GM18858 (cell line): ENCODE measurements around the gene ENOX1.

Experiments
- ATAC-seq: cut with Tn5 transposase; IDR thresholded peaks from one replicate; pipeline ENCODE4 v1.9.1; 2021; ENCODE audit not compliant: unreplicated experiment

ENOX1 gene

DNA sequence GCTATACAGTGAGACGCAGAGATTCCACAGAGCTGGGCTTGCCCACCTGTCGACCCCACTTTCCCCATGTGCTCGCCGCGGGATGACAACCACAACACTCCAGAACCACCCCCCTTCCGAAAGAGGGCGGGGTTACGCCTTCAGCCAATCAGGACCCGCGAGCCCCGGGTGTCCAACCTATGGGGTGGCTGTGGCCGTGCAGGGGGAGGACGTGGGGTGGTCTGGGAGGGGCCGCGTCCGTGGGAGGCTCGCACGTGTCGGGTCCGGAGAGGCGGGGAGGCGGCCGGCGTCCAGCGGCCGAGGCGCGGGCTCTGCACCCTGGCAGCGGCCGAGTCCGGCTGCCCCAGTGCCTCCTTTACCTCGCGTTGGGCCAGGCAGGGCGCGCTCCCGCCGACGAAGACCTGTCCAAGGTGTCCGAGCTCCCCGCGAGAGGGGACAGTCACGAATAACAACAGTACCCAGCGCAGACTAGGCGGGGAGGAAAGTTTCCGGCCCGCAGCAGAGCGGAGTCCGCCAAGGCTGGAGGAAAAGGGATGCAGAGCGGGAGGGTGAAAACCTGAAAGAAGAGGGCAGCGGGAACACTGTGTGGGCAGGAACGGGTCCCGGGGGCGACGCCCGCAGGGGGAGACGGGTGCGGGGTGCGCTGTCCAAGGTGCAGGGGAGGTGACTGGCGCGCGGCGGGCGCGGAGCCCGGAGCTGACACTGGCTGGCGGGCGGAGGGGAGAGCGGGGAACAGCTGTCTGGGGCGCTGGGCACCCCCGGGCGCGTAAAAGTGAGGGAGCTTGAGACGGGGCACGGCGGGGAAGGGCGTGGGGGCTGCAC, 911 bp downstream of the ENOX1 start:
- ATAC-seq: no peak

DNA sequence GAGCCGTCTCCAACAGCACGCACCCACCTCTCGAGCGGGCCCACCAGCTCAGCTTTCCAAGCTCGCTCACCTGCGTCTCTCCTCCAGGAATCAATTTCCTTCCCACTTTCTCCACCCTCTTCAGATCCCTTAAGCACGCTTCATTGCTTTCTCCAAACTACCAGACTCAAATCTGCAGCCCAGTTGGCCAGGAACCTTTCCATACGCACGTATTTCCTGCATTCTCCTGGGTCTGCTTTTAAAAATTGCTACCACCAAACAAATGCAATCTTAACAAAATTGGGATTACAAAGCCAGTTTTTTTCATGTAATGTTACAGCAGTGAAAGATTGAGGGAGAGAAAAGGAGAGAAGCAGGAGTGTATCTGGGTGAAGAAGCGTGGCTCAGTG, 1.5 kb downstream of the ENOX1 start:
- ATAC-seq: no peak

DNA sequence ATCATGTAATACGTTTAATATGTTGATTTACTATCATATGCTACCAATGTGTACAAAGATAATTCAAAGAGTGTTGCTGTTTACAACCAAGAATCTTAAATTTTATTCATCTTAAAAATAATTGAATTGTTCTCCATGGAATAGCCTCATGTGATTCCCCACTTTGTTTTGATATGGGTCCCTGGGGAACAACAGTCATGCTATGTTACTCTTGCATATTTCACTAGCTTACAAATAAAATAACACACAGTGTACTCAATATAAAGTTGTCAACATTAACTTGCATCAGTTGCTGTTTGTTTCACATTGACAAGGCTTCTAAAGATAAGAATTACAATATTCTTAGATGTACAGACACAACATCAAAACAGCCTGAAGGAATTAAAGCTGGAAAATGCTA, 2.3 kb downstream of the ENOX1 start:
- ATAC-seq: no peak

DNA sequence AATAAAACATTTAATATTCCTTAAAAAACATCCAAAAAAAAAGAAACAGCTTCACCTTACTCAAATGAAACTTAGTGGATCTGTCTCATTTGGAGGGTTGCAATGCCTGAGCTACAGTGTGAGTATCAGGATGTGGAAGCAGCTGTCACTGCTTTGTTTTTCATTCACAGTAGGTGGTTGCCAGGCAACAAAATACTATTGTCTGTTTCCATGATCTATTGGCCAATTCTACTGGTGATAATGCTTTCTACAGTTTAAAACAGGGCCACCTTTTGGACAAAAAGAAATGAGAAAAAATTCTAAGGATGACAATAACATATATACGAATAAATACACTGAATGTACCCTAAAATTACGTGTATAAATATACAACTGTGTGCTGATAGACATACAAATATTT, 3.0 kb downstream of the ENOX1 start:
- no peak for ATAC-seq

DNA sequence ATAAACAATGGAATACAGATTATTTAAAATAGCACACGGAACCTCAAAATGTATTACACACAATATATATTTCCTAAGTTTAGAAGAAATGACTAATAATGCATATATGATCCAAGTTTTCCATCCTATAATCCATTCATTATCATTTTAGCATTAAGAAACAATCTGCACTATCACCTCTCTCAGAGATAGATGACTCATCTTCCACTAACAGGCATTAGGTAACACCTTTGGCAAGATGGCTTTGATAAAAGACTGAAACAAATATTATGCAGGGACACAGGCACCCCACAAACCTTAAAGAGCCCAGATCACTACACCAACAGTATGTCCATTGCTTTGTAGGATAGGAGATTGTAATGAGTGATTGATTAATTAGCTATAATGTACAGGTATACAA, 4.1 kb downstream of the ENOX1 start:
- ATAC-seq: no peak

DNA sequence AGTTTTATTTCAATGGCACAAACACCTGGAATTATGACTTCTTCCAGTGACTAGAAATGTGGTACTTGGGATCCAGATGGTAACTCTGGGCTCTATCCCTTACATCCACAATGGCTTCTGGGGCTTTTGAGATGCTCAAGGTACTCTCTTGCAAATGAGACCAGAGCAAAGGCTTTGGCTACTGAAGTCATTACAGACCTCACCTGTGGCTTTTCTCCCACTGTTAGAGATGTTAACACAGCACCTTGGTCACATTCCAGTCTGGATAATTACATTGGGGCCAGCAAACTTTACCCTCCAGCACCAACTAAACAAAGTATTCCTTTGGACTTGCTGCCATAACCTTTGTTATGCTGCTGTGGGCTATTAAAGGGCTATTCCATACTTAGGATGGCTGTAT, 6.1 kb downstream of the ENOX1 start:
- ATAC-seq: no peak

DNA sequence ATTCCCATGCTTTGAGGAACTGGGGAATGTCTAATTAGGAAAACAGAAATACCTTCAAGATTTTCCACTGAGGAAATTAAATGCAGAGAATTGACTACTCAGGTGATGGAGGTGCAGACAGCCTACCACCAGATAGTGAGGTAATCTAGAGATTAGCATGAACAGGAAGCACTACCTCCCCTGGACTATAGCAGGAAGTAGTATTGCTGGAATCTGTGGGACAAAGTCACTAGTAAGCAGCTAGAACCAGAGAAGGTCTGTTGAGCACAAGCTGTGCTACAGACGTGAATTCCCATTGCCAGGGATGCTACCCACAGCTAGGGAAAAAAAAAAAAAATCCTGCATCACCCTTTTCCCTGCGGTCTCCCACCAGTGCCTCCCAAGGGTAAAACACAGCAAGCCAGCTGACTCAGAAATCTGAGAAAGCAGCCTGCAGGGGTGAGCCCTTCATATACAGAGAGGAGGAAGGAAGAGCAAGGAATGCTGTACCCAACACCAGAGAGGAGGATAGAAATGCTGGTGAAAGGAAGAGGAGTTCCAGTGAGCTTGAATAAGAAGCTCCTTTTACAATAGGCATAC, 10.2 kb downstream of the ENOX1 start:
- ATAC-seq: no peak

DNA sequence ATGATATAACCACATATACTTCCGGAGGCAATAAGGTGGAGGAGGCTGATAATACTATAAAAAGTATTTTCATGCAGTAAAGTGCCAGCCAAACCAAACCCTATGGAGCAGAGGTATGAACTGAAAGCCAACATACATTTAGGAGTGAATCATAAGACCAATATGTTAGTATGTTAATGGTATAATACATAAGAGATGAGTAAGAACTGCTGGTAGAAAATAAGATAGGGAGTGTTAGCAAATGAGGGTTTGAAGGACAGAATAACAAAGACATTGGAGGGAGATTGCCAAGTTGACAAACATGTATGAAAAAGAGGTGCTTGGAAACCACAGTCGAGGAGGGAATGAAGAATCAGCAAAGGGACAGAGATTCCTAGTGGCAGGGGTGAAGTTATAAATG, 10.8 kb downstream of the ENOX1 start:
- ATAC-seq: no peak

DNA sequence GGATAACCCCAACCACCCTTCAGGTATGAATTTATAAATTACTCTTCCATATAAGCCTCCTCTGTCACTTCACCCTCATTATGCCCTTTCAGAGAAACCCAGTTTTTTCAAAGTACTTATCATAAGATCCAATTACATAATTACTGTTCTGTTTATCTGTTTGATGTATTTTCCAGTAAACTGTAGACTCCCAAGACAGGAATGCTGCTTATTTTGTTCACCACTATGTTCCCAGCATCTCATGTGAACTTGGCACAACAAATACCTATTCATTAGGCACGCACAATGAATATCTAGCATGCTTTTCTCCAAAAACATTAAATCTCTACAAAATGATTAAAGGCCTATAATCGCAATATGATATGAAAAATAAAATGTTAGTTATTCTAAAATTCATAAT, 13.2 kb downstream of the ENOX1 start:
- ATAC-seq: no peak

DNA sequence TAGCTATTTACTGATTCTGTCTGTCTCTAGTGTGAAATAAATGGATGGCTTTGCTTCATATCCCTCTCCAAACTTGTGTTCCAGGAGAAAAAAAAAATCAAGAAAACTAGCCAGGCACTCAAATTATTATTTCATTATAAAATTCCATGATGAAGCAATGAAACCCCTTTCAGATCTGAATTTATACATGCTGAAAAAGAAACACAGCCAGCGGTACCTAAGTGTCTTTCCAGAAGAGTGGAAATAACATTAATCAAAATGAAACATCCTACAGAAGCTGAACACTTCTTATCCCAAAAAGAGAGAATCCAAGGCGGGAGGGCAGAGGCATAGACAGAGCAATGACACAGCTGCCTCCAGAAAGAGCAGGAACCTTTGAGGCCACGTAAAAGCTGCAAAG, 15.9 kb downstream of the ENOX1 start:
- ATAC-seq: no peak

DNA sequence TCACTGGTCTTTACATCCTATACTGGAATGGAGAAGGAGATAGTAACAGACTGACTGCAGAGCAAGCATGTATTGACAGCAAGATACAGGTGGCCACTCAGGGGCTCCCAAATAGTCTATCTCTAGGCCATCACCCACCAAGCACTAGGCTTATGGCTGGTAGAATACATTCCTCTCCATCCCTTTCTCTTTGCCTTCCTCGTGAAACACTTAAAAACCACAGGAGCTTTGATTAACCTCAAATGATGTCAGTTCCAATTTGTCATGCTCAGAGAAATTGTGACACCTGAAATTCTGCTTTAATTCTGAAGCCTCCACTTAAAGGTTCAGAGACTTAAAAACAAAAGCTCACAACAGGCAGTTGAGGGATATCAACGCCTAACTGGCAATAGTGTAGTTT, 17.2 kb downstream of the ENOX1 start:
- ATAC-seq: no peak

DNA sequence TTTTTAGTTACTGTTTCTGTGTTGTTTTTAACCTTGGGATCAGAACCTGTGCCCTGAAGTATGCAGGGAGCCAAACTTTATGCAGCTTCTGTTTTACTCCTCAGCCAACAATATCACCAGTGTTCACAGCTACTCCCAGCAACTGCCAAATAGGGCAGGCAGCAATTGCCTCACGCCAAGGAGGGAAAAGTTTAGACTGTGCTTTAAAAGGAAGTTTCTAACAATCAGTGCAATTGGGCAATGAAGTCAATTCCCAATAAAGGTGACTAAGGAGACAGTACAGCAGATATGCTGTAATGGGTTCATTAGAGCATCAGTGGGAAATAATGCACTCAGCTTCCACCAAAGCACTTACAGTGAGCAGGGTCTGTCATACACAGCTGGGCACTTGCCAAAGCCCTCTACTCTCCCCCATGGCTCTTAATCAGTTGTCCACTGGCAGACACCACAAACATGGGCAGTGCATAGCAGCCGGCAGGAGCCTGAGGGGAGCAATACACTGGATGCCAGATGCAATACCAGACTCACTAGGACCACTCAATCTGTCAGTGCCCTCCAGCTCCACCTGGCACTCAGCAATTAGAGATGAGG, 19.3 kb downstream of the ENOX1 start:
- no peak for ATAC-seq

DNA sequence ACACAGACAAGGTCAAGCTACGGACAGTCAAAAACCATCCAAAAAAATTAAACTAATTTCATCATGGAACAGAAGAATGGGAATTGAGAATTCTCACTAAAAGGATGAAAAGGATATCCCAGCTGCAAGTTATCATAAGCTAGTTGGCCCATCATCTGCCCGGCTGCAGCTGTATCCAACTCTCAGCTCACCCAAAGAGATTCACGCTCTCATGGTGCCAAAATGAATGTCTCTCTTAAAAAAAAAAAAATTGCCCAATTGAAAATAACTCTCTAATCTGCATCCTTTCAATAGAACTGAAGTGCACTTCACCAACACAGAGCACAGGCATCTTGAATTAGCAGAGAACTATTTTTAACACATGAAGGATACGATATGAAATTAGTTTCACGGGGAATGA, 20.0 kb downstream of the ENOX1 start:
- ATAC-seq: no peak

DNA sequence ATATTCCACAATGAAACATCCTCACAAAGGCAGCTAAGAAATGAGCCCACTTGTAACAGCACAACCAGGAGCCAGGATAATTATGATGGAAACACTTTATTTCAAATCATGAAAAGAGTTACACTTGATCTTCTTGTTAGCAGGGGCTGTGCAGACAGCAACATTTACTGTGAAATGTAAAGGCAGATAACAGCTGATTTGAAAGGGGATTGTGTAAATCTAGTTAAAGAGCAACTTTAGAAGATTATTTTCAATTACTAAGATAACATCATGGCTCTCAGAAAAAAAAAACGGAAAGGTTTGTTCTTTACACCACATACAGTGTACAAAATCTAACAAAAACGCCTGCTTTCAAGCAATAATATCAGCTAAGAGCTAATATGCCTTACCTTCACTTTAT, 22.4 kb downstream of the ENOX1 start:
- no peak for ATAC-seq

DNA sequence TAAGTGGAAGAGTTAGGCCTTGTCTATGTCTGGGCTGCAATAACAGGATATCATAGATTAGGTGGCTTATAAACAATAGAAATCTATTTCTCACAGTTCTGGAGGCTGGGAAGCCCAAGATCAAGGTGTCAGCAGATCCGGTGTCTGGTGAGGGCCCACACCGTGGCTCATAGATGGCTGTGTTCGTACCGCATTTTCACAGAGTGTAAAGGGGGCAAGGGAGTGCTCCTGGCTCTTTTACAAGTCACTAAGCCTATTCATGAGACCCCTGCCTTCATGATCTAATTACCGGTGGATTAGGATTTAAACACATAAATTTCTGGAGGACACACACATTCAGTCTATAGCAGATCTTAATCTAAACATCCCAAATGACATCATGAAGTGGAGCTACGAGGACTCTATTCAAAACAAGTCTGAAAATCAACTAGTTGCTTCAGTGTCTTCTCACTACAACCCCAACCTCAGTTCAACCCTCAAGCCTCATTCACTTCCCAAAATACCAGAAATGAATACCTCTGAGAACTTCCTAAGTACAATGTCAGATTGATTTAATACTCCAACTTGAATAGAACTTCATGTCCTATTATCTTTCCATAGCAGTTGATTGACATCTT, 23.5 kb downstream of the ENOX1 start:
- no peak for ATAC-seq

DNA sequence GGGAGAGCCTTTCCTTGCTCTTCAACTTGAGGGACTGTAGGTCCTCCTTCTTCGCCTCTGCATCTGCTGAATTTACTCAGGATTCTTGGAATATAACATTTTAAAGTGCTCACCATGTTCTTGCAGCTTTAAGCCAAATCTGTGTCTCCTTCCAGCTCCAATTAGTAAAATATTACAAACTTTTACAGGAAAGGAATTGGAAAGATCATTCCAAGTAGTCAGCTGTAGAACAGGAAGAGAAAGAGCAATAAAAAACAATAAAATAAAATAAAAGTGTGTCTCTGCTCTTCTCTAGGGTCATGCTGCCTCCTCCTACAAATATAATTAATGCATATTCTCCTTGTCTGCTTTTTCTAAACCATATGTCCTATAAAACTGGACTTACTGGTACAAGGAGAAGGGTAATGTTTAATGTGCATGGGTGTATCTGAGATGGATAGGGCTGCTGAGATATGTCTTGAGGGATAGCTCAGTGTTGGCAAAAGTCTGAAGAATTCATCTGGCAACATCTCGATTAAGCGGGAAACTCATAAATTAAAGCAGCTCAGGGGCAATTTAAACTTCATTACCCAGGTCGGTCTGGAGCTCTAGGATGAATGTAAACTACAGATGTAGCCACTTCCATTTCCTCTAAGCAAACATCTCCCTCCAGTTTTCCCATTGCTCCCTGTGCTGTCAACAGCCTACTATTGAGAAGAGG, 25.0 kb downstream of the ENOX1 start:
- ATAC-seq: no peak

DNA sequence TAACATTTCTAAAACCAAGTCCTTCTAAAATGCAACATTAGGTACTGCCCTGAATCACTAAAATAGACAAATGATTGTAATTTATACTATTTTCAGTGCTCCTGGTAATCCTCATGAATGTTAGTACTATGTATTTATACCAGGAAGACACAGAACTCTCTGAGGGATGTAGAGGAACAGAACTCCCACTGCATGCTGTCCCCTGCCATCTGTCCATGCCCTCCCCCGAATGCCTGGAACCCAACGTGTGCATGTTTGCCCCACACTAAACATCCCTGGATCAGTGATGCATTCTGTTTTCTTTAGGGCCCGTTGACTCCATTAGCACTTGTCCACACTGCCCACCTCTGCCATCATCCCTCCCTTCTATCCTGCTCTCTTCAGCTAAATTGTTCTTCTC, 26.5 kb downstream of the ENOX1 start:
- ATAC-seq: no peak

DNA sequence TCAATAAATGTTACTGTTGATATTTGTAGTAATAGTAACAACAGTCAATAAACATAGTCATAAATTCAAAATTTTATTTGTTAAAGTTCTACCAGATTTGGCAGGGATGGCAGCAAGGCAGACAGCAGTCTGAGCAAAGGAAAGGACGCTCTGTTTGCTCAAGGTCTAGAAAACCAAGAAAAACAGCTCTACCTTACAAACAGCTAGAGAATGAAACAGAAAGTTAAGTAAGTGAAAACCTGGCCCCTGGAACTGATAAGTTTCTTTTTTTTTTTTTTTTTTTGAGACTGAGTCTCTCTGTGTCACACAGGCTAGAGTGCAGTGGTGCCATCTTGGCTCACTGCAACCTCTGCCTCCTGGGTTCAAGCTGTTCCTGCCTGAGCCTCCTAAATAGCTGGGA, 27.9 kb downstream of the ENOX1 start:
- peak; percentile 65 for ATAC-seq

DNA sequence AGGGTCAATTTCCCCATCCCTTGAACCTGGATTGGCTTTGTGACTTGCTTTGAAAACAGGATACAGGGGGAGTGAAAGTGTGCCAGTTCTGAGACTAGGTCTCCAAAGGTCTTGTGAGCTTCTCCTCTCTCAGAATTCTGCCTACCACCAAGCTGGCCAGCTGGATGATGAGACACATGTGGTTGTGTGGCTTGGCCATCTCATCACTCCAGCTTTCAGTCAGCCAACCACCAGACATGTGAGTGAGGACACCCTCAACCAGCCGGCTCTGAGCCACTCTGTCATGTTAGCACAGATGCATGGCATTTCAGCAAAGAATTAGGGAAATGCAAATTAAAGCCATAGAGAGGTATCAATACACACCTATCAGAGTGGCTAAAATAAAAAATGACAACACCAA, 29.5 kb downstream of the ENOX1 start:
- ATAC-seq: no peak

DNA sequence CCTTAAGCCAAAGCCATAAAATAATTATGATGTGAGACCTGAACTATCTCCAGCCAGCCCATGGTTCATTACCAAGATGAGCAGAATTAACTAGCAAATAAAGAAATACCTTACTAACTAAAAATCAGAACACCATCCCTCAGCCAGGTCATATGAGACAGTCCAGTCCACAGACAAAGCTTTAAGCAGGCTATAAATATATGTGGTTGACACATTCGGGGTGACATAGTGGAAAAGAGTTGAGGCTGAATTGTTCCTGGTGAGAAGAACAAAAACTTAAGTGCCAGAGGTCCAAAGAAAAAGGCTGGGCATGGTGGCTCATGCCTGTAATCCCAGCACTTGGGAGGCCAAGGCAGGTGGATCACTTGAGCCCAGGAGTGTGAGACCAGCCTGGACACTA, 30.9 kb downstream of the ENOX1 start:
- ATAC-seq: no peak

DNA sequence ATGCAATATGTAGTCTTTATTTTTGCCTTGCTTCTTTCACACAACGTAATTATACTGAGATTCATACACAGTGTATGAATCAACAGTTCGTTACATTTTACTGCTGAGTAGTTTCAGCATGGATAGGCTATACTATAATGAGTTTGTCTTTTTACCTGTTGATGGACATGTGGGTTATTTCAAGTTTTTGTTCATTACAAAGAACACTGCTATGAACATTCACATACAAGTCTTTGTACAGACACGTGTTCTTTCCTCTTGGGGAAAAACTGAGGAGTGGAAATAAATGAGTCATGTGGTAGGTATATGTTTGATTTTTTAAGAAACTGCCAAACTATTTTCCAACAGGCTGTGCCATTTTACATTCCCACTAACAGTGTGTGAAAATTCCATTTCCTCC, 35.1 kb downstream of the ENOX1 start:
- ATAC-seq: no peak

DNA sequence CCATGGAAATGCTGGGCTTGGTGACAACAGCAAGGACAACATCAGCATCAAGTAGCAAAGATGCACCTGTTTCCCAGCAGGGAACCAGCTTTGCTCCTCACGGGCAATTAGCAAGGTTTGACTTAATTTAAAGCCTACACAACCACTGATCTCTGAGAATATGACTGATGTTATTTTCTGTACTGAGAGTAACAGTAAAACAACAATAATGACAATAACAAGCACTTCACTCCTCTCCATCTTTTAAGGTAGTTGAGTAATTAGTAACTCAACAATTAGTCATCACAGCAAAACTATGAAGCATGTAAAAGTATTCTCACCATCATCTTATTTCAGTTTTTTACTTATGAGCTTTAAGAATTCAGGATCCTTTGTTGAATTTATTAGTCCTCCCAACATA, 37.3 kb downstream of the ENOX1 start:
- no peak for ATAC-seq
